Retina (tissue), 1 donor: ENCODE results near the gene PYCARD.
"Not testable (repeated sequence)": the region's sequence is repeated elsewhere in the genome, so short reads cannot be mapped to it uniquely, and the experiment has no call there.

ENCODE experiments used
- DNase-seq: peaks from one replicate; pipeline ENCODE4 v3.0.0-alpha.2; 2016

The PYCARD gene

DNA sequence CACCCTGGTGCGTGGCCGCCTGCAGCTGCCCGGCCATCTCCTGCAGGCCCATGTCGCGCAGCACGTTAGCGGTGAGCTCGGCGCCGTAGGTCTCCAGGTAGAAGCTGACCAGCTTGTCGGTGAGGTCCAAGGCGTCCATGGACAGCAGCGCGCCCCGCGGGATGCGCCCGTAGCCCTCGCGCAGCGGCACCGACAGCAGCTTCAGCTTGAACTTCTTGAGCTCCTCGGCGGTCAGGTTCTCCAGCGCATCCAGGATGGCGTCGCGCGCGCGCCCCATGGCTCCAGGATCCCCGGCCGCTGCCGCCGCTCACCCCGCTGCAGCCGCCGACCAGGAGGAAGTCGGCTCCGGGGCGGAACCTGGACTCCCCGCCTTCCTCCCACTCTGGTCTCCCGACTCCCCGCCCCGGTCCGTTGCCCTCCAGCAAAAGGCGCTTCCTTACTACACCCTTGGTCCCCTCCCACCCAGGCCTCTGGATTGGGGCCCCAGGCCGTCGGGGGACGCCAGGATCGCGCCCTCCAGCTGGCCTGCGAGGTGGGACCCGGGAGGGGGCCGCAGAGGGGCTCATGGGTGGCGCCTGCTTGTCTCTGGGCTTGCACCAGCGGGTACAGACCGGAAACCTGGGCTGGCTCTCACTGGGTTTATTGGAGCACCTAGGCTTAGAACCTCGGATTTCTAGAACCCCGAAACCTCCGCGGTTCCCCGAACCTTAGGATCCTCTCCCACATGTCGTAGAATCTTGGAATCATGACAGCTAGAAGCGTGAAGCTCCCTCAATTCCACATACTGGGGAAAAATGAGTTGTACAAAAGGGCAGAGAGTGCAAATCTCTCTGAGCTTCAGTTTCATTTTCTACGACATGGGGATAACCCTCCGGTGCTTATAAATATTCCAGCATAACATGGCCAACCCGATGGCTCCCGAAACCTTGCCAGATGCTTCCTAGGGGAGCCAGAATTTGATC lies at the start of gene PYCARD:
TSS of gene PYCARD (minus strand) at position 347 of the 962 bp plus-strand sequence. CDS start at position 277, 70 bp downstream.
- DNase-seq: peak; percentile 66

DNA sequence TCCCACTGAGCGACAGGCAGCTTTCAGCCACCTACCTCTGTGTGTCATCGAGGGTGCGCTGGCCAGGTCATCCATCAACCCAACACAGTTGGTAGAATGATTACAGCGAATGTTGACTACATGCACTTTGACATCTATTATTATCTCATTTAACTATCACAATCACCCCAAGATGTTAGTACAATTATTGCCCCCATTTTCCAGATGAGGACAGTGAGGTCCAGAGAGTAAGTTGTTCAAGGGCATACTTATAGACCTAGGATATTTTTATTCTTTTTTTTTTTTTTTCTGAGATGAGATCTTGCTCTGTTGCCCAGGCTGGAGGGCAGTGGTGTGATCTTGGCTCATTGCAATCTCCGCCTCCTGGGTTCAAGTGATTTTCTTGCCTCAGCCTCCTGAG lies 48.9 kb upstream of the PYCARD start:
- DNase-seq: no peak

DNA sequence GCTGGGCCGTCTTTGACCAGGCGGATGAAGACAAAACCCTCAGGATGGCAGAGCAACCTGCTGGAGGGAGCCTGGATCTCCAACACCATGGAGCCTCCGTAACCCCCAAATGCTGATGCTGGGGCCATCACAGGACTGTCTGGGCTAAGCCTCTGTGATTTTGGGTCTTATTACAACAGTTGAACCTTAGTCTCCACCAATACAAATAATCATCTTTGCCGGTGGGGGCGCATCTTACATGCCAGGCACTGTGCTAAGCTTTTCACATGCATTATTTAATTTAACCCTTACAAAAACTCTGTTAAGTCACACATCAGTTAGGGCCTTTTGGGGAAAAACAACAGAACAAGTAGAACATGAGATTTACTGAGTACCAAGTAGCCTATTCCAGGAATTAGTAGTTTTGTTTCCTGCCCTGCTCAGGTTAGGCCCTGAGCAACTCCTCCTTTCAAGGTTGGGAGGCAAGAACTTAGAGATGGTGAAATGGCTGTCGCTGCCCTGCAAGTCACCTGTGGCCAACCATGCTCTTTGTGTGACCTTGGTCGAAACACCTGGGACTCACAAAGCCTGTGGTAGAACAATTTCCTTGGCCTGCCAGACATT lies 48.3 kb upstream of the PYCARD start:
- no peak for DNase-seq

DNA sequence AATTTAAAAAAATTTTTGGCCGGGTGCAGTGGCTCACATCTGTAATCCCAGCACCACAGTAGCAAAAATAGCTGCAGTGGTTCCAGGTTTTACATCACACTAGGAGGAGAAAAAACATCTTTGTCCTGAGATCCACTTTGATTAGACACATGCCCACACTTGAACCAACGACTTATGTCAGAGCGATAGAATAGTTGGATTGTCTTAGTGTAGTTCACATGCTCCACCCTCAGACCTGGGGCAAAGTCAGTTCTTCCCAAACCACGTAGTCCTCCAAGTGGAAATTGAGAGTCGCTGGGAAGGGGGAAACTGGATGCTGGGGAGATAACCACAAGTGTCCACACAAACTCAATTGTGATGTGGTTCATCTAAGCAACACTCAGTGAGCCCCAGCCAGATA lies 45.8 kb upstream of the PYCARD start:
- no peak for DNase-seq

DNA sequence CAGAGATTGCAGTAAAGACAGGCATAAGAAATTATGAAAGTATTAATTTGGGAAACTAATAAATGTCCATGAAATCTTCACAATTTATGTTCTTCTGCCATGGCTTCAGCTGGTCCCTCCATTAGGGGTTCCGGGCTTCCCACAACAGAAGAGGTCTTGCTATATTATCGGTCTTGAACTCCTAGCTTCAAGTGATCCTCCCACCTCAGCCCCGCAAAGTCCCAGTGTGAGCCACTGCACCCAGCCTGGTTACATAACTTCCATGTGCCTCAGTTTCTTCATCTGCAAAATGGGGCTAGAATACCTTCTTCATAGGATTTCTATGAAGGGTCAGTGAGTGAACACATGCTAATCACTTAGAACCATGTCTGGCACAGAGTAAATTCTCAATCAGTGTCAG lies 43.7 kb upstream of the PYCARD start:
- no peak for DNase-seq

DNA sequence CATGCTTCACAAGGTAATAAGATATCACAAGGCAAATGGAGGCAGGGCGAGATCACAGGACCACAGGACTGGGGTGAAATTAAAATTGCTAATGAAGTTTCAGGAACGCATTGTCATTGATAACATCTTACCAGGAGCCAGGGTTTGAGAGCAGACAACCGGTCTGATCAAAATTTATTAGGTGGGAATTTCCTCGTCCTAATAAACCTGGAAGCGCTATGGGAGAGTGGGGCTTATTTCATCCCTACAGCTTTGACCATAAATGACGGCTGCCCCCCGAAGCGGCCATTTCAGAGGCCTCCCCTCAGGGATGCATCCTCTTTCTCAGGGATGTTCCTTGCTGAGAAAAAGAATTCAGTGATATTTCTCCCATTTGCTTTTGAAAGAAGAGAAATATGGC lies 43.0 kb upstream of the PYCARD start:
- DNase-seq: not testable (repeated sequence)

DNA sequence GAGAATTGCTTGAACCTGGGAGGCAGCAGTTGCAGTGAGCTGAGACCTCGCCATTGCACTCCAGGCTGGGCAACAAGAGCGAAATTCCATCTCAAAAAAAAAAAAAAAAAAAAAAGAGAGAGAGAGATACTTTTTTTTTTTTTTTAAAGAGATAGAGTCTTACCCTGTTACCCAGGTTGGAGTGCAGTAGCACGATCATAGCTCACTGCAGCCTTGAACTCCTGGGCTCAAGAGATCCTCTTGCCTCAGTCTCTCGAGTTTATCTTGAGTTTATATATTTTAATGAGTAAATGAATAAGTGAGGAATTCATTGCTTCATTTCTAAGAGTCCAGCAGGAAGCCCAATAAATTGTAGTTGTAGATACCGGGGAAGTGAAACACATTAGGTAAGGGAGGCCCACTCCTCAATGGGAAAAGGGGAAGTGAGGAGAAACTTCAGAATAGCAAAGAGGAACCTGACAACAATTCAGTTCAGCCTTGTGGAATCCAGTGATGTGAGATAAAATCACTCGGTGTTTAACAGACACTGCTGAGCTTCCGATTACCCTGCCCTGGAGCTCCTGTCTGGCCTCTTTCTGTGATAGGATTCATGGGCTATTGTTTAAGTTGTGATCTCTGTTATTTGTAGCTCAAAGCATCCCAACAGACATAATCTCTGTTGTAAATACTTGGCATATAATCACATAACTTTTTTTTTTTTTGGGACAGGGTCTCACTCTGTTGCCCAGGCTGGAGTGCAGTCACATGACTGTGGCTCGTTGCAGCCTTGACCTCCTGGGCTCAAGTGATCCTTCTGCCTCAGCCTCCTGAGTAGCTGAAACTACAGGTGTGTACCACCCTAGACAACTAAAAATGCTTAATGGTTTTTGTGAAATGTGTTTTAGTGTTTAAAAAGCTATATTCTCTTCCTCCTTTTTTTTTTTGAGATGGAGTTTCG lies 41.4 kb upstream of the PYCARD start:
- DNase-seq: no peak

DNA sequence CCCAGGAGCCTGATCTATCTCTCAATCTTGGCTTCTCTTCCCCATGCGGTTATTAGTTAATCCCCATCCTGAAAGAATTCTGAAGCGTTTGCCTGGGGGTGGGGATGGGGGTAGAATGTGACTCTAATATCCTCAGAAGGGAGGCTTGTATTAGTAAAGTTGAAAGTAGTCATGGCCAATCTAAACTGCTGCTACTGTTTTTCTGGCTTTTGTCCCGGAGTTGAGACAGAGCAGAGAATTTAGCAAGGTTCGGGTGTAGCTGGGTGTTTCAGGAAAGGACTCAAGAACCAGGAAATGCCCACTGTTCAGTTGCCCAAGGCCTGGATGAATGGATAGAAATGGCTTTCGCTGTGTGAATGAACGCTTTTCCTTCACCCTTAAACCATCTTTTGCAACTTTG lies 39.6 kb upstream of the PYCARD start:
- no peak for DNase-seq

DNA sequence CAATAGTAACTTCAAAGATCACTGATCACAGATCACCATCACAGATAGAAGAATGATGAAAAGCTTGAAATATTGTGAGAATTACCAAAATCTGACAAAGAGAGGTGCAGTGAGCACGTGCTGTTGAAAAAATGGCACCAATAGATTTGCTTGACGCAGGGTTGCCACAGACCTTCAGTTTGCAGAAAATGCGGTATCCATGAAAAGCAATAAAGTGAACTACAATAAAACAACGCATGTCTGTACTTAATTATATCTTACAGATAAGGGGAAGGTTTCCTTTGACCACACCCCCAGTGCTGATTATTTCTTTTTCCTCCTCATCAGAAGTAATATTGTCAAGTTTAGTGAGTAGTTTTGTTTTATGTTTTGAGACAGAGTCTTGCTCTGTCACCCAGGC lies 35.5 kb upstream of the PYCARD start:
- DNase-seq: no peak

DNA sequence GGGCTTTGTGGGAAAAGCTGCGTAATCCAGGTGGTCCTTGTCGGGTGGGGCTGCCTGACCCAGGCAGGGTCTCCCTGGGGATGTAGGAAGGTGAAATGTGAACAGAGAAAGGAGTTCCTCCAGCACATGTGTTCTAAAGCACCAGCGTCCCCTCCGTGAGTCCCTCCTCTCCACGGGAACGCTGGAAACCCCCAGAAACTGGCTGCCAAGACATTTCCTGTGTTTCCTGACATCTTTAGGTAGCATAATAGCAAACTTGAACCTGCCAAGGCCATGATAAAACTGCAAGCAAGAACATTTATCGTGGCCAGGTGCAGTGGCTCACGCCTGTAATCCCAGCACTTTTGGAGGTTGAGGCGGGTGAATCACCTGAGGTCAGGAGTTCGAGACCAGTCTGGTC lies 26.9 kb upstream of the PYCARD start:
- DNase-seq: no peak

DNA sequence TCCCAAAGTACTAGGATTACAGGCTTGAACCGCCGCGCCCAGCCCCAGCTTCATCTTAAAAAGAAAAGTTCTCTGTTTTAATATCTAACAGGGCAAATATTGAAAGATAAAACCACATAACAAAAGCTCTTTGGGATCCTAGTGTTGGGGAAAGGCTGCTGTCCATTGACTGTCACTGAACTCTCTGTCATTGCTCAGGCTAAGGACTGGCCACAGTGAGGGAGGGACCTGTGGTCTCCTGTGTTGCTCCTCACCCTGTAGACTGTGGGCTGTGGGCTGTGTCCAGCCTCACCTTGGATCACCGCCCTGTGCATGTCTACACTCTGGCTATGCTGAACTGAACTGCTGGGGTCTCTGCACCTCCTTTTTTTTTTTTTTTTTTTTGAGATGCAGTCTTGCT lies 25.6 kb upstream of the PYCARD start:
- DNase-seq: no peak

DNA sequence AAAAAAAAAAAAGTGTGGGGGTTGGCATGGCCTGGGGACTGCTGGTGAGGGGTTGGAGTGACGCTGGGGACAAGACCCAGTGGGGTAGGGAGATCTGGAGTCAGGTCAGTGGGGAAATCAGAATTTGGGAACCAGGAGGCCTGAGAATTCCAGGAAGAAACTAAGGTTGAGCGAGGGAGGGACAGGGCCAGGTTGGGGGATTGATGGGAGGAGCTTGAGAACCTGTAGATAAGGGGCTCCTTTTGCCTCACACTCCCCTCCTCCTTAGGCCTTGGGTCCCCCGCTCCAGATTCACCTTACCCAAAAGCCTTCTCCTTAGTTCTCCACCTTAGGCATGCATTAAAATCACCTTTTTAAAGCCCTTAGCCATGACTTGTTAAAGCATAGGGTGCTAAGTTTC lies 22.6 kb upstream of the PYCARD start:
- no peak for DNase-seq

DNA sequence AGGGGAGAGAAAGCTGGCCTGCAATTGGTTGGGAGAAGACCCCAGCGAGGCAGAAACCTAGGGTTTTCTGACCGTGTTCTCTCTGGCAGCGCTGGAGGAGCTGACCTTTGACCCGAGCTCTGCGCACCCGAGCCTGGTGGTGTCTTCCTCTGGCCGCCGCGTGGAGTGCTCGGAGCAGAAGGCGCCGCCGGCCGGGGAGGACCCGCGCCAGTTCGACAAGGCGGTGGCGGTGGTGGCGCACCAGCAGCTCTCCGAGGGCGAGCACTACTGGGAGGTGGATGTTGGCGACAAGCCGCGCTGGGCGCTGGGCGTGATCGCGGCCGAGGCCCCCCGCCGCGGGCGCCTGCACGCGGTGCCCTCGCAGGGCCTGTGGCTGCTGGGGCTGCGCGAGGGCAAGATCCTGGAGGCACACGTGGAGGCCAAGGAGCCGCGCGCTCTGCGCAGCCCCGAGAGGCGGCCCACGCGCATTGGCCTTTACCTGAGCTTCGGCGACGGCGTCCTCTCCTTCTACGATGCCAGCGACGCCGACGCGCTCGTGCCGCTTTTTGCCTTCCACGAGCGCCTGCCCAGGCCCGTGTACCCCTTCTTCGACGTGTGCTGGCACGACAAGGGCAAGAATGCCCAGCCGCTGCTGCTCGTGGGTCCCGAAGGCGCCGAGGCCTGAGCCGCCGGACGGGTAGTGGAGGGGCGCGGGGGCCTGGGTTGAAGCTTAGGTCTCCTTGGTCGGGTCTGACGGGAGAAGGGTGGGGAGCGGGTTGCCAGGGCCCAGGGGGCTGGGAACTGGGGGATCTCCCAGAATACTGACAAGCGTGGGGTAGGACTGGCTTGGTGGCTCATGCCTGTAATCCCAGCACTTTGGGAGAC lies 21.8 kb upstream of the PYCARD start:
- no peak for DNase-seq

DNA sequence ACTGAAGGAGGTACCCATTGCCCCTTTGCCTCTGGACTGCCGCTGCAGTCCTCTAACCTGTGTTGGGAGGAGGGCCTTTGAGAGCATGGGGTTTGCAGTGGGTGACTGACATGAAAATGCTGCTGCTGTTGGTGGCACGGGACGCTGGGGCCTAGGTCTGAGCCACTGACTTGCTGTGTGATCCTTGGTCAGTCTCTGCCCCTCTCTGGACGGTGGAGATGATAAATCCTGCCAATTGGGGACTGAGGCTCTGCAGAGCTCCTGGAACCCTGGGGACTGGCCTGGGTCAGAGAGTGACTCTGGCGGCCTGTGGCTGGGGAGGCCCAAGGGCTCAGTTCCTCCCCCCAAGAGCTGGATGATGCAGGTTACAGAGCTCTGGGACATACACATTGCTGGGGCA lies 20.5 kb upstream of the PYCARD start:
- no peak for DNase-seq

DNA sequence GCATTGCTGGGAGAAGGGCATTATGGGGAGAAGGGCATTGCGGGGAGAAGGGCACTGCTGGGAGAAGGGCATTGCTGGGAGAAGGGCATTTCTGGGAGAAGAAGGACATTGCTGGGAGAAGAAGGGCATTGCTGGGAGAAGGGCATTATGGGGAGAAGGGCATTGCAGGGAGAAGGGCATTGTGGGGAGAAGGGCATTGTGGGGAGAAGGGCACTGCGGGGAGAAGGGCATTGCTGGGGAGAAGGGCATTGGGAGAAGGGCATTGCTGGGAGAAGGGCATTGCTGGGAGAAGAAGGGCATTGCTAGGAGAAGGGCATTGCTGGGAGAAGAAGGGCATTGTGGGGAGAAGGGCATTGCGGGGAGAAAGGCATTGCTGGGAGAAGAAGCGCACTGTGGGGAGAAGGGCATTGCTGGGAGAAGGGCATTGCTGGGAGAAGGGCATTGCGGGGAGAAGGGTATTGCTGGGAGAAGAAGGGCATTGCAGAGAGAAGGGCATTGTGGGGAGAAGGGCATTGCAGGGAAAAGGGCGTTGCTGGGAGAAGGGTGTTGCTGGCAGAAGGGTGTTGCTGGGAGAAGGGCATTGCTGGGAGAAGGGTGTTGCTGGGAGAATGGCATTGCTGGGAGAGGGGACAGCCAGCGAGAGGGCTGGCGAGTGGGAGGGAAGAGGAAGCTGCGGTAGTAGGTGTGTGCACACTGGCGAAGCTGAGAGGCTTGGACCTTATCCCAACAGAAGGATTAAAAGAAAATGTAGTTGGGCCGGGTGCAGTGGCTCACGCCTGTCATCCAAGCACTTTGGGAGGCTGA lies 19.0 kb upstream of the PYCARD start:
- no peak for DNase-seq

DNA sequence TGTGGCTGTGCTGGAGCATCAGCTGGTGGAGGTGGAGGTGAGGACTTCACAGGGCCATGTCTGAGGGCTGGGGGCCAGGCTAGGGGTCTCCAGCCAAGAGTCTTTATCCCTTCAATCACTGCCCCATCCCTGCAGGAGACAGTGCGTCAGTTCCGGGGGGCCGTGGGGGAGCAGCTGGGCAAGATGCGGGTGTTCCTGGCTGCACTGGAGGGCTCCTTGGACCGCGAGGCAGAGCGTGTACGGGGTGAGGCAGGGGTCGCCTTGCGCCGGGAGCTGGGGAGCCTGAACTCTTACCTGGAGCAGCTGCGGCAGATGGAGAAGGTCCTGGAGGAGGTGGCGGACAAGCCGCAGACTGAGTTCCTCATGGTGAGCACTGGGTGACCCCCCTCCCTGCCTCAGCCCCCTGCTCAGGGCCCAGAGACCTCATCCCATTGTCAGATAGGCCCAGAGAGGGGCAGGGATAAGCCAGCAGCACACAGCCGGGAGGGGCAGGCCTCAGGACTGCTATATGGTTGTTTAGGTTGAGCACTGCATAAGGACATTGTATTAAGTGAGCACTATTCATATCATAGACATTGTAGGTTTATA lies 16.7 kb upstream of the PYCARD start:
- DNase-seq: no peak

DNA sequence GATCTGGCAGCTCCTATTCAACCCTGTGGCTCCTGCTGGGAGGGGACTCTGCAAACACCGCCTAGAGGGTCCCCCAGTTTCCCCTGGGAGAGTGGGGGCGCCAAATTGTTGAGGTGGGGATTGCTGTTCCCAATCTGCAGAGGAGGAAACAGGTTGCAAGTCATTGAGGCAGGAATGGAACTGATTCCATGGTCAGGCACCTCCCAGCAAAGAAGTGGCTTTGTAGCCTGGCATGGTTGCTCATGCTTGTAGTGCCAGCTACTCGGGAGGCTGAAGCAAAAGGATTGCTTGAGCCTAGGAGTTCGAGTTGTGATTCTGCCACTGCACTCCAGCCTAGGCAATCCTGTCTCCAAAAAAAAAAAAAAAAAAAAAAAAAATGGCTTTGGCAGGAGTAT lies 14.6 kb upstream of the PYCARD start:
- no peak for DNase-seq

DNA sequence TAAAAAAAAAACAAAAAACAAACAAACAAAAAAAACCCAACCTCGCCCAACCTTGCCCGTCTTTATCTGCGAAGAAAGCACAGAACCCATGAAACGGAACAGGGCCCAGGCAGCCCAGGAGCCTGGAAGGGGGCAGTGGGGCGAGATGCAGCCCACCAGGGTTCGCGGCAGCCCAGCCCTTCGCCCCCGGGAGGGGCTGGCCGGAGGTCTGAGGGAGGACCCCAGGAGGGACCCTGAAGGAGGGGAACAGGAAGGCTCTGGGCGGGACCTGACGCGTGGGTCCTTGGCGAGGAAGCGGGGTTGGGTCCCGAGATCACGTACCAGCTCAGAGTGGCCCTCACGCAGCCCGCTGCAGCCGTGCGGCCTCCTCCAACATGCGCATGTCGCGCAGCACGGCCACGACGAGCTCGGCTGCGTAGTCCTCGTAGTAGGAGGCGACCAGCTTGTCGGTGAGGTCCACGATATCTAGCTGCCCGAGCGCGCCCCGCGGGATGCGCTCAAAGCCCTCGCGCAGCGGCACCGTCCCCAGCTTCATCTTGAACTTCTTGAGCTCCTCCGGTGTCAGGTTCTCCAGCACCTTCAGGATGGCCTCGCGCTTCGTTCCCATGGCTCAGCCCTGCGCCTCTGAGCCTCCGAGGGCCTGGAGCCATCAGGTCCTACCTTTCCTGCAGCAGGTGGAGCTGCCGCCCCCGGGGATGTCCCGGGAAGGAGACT lies 14.0 kb upstream of the PYCARD start, which contains the start of gene PYDC1:
TSS of gene PYDC1 (minus strand) at position 714 of the 714 bp plus-strand sequence. CDS start at position 607, 107 bp downstream.
- DNase-seq: peak; percentile 70

DNA sequence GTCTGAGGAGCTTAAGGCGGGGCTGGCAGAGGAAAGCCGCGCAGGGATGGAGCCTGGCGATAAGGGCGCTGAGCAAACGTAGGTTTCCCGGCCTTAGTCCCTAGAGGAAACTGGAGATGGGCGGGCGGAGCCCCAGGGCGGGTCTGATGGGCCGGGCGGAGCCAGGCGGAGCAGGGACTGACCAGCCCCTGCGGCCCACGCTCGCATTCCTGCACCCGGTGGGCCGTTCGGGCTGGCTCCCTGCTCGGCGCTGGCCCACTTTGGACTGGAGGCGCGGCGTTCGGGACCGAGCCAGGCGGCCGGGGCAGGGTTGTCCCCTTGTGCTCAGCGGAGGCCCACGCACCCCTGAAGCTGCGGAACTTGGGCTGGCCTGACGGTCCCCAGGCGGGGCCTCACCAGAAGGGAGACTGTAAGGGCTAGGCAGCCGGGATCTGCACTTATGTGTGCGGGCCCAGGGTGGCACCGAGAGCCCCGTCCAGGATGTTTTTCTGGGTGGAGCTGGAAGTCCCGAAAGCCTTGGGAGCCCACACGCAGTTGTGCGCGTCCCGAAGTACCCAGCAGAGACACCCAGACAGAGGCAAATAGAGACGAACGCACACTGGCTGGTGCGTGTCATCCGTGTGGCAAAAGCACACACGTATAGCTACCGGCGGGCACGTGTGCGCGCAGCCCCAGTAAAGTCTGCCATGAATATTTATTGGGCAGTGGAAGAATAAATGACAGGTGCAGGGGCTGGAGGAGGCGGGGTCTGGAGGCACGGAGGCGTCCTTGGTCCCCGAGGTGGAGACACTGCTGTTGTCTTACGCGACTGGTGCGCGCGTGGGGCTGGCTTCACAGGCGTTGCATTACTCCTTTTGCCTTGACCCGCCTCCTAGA lies 13.0 kb upstream of the PYCARD start:
- DNase-seq: peak; percentile 75
